GM21528 (cell line): ENCODE data around the gene TRIM75.
"Not testable (repeated sequence)": the region's sequence is repeated elsewhere in the genome, so short reads cannot be mapped to it uniquely, and the experiment has no call there.

Experiments used
- ATAC-seq: cut with Tn5 transposase; IDR thresholded peaks from one replicate; pipeline ENCODE4 v1.9.1; 2021; ENCODE audit warnings: mild to moderate bottlenecking, moderate library complexity; ENCODE audit not compliant: unreplicated experiment, low FRiP score

TRIM75 gene

DNA sequence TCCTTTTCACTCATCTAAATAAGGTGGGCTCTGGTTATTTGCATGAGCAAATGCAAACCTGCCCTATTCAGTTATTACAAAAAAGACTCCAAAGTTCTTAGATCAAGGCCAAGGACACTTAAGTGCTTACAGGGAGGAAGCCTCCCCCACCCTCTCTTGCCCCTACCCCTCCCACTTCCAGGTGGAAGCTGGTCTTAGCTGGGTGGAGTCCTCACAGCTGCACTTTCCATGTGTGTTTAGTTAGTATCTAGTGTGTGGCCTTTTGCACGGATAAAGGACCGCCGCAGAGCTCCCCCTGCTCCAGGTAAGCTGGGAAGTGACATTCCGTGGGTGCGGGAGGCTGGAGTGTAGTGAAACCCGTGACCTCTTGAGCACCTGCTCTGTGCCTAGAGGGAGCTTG, at the start of gene TRIM75:
TRIM75 (plus strand) TSS at position 222 of the 400 bp plus-strand sequence. CDS start 5,282 bp downstream, outside the sequence.
- ATAC-seq = no peak

DNA sequence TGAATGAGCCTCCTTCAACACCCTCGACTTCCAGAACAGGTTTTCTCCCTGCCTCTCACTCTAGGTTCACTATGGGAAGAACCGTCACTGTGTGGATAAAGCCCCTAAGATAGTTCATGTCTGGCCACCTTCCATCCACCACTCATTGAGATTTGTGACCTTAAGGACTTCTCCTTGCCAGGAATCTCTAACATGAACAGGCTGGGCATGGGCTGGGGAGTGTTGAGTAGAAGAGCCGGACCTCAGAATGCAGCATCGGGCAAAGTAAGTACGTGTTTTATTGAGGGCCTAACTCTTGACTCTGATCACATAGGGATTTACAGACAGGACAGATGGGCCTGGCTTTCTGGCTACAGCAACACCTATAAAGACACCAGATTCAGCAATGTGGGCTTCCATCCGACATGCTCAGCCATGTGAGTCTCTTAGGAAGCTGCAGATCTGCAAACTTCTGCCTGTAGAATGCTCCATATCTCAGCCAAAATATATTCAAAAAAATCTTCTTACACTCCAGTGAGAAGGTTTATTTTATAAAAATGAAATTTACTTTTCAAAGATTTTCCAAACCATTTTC, 48.2 kb upstream of the TRIM75 start:
- ATAC-seq = no peak

DNA sequence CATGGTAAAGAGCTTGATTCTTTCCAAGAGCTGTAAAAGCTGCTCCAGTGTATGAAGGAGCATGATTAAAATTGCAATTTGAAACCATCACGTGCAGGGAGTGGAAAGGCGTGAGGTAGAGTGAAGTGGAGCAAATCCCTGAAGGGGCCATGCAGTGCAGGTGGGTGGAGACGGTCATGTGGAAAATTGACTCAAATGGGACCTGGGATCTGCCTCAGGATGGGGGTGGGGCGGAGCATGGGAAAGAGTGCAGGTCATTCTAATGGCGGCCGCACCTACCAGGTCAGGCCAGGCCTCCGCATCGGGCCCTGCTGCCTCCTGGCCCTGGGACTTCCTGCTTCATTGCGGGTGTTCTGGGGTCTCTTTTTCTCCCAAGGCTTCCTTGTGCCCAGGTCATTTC, 47.2 kb upstream of the TRIM75 start:
- no peak for ATAC-seq

DNA sequence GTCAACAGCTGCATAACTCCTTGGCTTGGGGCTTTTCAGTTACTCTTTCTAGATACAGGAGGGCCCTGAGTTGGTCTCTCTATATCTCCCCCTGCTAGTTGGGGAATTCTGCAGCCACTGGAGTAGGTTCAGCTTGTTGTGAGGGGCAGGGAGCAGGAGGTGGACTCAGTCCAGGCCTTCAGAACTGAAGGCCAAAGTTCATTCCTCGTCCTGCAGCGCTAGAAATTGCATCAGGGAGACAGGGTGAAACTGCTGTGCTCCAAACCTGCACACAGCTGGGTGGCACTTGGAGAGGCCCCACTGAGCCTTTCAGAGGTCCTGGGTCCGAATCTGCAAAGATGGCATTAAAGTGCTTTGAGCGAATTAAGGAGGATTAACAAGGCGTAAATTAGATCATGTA, 46.8 kb upstream of the TRIM75 start:
- no peak for ATAC-seq

DNA sequence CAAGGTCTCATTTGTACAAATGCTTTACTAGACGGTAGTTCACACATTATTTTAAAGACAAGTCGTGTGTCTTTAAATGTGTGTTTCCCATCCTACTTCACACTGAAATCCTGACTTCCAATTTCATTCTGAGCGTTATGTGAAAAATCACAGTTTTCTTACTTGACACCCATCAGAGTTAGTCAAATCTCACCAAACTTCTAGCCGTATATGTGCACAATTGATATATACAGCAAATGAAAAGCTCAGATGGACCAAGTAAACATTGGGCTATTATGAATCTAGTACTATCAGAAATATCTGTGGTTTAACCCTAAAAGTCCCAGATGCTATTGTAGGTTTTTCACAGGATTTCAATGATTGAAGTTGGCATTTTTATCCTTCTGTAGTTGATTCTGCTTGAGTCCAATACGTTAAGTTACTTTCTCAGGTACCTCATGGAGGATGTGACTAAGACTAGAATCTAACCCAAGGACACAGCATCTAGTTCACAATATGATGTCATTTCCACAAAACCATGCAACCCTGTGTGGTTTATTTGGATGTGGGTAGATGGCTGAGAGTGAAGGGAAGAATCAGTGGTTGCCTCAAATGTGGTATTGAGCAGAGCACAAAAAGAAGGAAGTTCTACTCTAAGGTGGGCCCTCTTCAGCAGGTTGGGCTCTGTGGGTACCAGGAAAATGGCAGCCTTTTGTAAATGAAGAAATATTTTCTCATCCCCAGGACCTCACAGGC, 44.0 kb upstream of the TRIM75 start:
- peak; percentile 62 for ATAC-seq

DNA sequence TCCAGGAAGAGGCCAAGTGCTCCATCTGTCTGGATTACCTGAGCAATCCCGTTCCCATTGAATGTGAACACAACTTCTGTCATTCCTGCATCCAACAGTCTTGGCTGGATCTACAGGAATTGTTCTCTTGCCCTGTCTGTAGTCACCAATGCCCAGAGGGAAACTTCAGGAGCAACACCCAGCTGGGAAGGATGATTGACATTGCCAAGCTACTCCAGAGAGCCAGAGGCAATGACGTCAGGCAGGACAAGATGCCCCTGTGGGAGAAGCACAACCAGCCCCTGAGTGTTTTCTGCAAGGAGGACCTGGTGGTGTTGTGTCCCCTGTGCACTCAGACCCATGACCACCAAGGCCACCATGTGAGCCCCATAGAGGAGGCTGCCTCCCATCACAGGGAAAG, 43.2 kb upstream of the TRIM75 start:
- no peak for ATAC-seq

DNA sequence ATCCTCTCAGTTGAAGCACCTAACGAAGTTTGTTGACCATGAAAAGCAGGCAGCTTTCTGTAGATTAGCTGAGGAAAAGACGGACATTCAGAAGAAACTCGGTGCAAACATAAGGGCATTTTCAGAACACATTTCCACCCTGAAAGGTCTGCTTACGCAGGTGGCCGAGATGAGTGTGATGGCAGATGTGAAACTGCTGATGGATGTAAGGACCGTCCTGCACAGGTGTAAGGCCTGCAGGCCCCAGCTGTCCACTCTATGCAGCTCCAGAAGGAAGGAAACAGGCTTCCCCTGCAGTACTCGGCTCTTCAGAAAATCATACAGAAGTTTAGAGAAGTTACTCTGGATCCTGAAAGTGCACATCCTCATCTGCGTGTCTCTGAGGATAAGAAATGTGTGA, 42.7 kb upstream of the TRIM75 start:
- no peak for ATAC-seq

DNA sequence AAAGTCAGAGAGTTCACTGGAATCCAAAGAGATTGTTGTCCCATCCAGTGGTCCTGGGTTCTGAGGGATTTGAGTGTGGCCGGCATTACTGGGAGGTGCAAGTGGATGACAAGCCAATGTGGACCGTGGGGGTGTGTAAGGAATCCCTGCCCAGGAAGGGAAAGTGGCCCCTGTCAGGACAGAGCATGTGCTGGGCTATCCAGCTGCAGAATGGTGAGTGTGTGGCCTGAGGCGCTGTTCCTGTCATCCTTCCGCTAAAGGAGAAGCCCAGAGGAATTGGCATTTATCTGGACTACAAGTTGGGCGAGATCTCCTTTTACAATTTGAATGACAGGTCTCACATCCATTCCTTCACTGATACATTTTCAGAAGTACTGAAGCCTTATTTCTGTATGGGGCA, 42.3 kb upstream of the TRIM75 start:
- no peak for ATAC-seq

DNA sequence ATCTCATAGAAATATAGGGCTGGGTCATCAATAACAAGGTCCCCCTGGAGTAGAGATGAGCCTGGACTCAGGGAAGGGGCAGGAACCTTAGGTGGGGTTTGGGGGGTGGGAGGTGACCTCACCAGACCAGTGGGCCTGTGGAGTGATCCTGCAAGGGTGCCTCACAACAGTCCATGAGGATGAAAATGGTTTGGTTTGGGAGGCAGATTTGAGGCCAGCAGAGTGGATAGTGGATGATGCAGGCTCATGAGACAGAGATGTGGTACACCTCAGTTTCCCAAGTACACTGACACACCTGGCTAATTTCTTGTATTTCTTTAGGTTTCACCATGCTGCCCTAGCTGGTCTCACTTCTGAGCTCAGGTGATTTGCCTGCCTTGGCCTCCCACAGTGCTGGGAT, 40.0 kb upstream of the TRIM75 start:
- ATAC-seq = no peak

DNA sequence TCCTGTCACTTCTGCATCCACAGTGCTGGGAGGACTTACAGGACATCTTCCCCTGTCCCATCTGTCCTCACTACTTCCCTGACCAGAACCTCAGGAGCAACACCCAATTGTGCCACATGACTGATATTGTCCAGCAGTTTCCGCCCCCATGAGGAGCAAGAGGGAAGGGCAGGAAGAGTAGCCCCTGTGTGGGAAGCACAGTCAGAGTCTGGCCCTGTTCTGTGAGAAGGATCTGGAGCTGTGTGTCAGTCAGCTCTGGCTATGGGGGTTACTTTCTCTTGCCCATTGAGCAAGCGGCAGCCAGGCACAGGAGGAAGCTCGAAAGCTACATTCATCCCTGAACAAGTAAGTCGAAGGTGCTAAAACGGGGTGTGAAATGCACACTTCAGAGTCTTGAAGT, 36.7 kb upstream of the TRIM75 start:
- no peak for ATAC-seq

DNA sequence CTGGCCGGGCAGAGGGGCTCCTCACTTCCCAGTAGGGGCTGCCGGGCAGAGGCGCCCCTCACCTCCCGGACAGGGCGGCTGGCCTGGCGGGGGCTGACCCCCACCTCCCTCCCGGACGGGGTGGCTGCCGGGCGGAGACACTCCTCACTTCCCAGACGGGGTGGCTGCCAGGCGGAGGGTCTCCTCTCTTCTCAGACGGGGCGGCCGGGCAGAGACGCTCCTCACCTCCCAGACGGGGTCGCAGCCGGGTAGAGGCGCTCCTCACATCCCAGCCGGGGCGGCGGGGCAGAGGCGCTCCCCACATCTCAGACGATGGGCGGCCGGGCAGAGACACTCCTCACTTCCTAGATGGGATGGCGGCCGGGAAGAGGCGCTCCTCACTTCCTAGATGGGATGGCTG, 33.7 kb upstream of the TRIM75 start:
- ATAC-seq = not testable (repeated sequence)

DNA sequence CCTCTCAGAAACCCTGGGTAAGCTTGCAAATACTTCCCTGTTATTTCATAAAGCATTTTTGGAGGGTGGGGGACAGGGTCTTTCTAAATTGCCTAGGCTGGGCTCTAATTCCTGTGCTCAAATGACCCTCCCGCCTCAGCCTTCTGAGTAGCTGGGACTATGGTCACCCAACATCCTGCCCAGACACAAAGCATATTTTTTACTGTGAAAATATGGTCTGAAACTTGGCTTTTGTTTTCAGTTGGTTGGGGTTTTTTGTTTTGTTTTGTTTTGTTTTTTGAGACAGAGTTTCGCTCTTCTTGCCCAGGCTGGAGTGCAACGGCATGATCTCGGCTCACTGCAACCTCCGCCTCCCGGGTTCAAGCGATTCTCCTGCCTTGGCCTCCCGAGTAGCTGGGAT, 27.9 kb upstream of the TRIM75 start:
- not testable (repeated sequence) for ATAC-seq

DNA sequence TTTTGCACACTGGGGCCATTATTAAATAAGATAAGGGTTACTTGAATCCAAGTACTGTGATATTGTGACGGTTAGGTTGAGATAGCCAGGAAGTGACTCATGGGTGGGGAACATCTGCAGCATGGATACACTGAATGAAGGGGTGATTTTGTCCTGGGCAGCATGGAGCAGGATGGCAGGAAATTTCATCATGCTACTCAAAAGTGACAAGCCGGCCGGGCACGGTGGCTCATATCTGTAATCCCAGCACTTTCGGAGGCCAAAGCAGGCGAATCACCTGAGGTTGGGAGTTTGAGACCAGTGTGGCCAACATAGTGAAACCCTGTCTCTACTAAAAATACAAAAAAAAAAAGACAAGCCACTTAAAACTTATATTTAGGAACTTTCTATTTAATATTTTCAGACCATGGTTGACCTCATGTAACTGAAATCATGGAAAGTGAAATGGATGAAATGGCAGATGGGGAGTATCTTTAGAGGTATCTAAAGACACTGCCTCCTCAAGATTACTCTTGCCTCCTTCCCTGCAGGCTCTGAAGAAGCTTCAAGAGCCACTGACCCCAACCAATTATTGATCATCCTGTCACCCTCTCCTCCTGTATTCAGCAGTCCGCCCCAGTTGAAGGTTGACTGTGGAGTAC, 25.8 kb upstream of the TRIM75 start:
- ATAC-seq = no peak

DNA sequence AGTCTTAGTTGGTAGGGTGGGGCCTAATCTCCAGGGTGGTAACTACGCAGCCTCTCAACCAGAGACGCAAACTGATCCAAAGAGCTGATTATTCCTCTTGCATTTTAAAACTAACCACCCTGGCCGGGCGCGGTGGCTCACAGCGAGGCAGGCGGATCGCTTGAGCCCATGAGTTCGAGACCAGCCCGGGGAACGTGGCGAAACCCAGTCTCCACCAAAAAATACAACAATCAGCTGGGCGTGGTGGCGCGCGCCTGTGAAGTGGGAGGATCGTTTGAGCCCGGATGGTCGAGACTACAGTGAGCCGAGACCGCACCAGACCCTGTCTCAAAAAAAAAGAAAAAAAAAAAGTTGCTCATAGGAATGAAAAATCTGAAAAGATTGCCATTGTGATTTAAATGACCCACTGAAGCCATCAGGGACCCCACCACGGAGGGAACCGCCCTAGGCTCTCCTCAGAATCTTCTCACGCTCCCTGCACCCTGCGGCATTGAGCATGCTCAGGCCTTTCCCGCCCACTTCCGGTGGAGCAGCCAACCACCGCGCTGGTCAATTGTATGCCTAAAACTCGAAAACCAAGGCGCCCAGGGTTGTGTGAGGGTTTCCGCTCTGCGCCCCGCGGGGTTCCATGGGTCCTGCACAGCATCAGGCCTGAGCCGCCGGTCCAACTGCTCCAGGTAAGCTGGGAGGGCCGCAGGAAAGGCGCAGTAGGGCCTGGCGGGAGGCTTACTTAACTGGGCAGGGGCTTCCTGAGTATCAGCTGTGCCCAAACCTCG, 22.0 kb upstream of the TRIM75 start, which contains the start of gene TRIM60:
TRIM60 (plus strand) TSS at position 564 of the 776 bp plus-strand sequence. CDS start 8,074 bp downstream, outside the sequence.
- ATAC-seq = no peak

DNA sequence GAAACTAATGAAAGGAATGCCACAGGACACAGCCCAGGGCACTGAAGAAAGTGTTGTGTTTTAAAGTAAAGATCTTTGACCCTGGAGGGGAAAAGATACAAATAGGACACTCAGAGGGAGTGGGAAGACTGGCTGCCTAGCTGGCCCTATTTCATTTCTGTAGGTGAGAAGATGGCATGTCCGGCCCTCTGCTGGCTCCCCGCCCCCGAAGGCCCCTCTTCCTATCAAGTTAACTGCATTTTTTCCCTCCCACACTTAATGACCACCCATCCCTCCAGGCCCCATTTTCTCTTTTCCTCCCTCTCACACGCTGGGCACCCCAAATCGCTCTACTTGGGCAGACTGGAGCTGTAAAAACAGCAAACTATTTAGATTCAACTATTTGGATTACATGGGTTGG, 5.5 kb upstream of the TRIM75 start:
- no peak for ATAC-seq

DNA sequence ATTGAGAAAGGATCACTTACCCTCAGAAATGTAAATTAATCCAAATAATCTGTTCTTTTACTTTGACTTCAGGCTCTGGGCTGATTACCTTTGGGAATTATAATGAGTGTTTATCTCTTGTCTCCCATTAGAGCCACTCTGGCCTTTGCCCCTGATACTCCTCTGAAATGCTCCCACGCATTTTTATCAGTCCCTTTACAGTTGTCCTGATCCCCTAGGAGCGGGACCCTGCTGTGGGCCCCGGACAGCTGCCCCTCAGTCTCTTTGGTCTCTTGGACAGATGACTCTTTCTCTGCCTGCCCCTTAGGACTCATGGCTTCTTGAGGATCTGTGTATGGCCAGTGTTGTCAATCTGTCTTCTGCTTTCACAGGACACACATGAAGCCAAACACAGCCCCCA, 1.0 kb upstream of the TRIM75 start:
- no peak for ATAC-seq

DNA sequence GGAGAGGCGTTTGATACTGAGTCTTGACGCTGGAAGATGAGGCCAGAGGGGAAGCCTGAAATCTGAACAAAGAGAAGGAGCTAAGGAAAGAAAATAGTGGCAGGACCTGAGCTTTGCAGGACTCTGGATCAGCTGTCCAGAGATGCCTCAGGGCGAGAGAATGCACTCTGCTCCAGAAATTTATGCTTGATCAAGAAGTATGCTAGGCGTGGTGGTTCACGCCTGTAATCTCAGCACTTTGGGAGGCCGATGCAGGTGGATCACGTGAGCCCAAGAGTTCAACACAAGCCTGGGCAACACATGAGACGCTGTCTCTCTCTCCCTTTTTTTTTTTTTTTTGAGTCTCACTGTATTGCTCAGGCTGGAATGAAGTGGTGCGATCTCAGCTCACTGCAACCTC, 1.9 kb downstream of the TRIM75 start:
- no peak for ATAC-seq

DNA sequence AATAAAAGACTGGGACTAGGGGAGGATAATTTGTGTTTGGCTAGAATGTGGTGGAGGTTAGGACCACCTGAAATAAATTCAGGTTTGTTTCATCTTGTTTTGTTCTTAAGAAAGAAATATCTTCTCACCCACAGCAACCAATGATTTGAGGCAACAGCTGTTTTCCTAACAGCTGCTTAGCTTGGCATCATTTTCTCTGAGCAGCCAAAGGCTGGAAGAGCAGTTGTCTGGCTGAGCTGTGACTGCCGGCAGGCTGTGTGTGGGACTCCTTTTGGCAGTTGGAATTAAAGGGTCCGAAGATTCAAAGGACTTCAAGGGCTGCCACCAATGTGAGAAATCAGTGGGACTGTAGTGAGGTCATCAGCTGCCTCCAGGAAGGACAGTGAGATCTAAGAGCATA, 5.0 kb downstream of the TRIM75 start:
- ATAC-seq = no peak

DNA sequence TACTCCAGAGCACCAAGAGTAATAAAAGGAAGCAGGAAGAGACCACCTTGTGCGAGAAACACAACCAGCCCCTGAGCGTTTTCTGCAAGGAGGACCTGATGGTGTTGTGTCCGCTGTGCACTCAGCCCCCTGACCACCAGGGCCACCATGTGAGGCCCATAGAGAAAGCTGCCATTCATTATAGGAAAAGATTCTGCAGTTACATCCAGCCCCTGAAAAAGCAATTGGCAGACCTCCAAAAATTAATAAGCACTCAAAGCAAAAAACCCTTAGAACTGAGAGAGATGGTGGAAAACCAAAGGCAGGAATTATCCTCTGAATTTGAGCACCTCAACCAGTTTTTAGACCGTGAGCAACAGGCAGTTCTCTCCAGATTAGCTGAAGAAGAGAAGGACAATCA, 5.7 kb downstream of the TRIM75 start:
- no peak for ATAC-seq

DNA sequence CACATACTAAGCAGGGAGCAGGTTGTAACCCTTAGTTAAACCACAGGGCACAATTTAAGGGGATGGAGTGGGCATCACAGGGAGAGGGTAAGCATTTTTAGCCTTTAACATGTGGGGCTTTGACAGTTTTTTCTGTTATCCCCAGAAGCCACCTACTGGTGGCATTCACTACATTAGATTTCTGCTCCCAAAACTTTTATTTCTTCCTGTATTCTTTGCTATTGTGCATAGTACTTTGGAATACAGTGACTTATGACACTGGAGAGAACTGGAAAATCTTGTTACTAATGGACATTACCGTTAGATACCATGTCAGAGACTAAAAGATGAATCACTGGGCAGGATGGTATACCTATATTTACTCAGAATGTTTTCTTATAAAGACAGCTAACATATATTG, 7.3 kb downstream of the TRIM75 start:
- ATAC-seq = no peak

DNA sequence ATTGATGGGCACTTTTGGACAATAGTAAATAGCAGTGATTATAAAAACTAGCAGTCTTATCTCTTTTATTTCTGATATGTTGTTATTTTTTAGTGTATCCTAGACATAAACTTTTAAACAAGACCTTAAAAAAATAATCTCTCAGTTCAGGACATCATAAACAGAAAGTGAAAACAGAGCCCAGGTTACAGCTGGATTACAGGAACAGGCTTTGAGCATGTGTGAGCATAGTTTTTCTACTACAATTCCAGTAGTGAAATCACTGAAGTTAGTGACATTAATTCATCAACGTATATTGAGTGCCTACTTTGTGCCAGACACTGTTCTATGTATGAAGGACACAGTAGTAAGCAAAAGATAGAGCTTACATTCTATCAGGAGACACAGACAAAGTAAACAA, 16.9 kb downstream of the TRIM75 start:
- no peak for ATAC-seq
